A673 (cell line): ENCODE measurements around the gene MPRIP. TPM values are rescaled to one million over a fixed set of nuclear protein-coding genes. Genes with fewer than 3 reads are reported as not detected.
A peak's percentile ranks its signal among the peaks of the same experiment; 100 is the strongest.

Source experiments
- BruUV-seq: library from RNA; stranded (reverse); fragments of 400-500 nt; replicated peaks from 2 replicates; lab custom pipeline; 2021; lab: Mats Ljungman, UMichigan
- CTCF ChIA-PET: fragments of 300-600 bp; sonication (Branson Sonifier 250); formaldehyde crosslinking; loops from one replicate; lab custom pipeline; 2022; ENCODE audit warnings: antibody characterized with exemption; lab: Charles Lee
- POLR2A ChIA-PET: fragments of 300-600 bp; sonication (Branson Sonifier 250); formaldehyde crosslinking; loops from one replicate; lab custom pipeline; 2022; ENCODE audit warnings: antibody characterized with exemption; ENCODE audit not compliant: low non-redundant PET; lab: Charles Lee
- DNase-seq: peaks from one replicate; pipeline ENCODE4 v3.0.0-alpha.2; 2015; ENCODE audit warnings: low spot score
- H3K27ac ChIP-seq: fragments of 200-600 bp; sonication (generic); 2 replicates; pipeline ENCODE4 v1.5.1; 2016; ENCODE audit warnings: mixed run types, low read depth, mild to moderate bottlenecking, mixed read lengths, antibody characterized with exemption, low read length; ENCODE audit not compliant: poor library complexity, severe bottlenecking
- H3K27me3 ChIP-seq: fragments of 200-600 bp; sonication (generic); replicated peaks from 2 replicates; pipeline ENCODE4 v1.6.1; 2017; ENCODE audit warnings: mixed run types, low read depth, mild to moderate bottlenecking, mixed read lengths, antibody characterized with exemption, low read length; ENCODE audit not compliant: insufficient read depth, poor library complexity
- H3K36me3 ChIP-seq: fragments of 200-600 bp; sonication (generic); 2 replicates; pipeline ENCODE4 v1.6.1; 2016; ENCODE audit warnings: mixed run types, mild to moderate bottlenecking, mixed read lengths, antibody characterized with exemption, low read length; ENCODE audit not compliant: insufficient read depth, poor library complexity, severe bottlenecking
- H3K4me1 ChIP-seq: fragments of 200-600 bp; sonication (generic); 2 replicates; pipeline ENCODE4 v1.6.1; 2017; ENCODE audit warnings: mixed run types, mild to moderate bottlenecking, mixed read lengths, antibody characterized with exemption, low read length; ENCODE audit not compliant: insufficient read depth, poor library complexity, severe bottlenecking
- H3K4me3 ChIP-seq: fragments of 200-600 bp; sonication (generic); 2 replicates; pipeline ENCODE4 v1.5.1; 2016; ENCODE audit warnings: low read depth, mixed run types, mild to moderate bottlenecking, mixed read lengths, low read length; ENCODE audit not compliant: poor library complexity, severe bottlenecking
- H3K9me3 ChIP-seq: fragments of 200-600 bp; sonication (generic); 2 replicates; pipeline ENCODE4 v1.6.1; 2016; ENCODE audit warnings: mixed run types, low read depth, mild to moderate bottlenecking, mixed read lengths, antibody characterized with exemption, low read length; ENCODE audit not compliant: poor library complexity, severe bottlenecking
- EZH2 ChIP-seq: fragments of 200-600 bp; sonication (generic); IDR thresholded peaks from 2 replicates; pipeline ENCODE4 v1.6.1; 2017; ENCODE audit warnings: borderline replicate concordance, low read depth, mild to moderate bottlenecking, mixed read lengths, antibody characterized with exemption, low read length; ENCODE audit not compliant: poor library complexity, severe bottlenecking
- intact Hi-C: fragments of 100-400 bp; cut with micrococcal nuclease; formaldehyde crosslinking; loops from one replicate; pipeline ENCODE4 v1.10.0; 2022; ENCODE audit not compliant: unreplicated experiment
- total RNA-seq: library from RNA; stranded (reverse); gene quantifications from 2 replicates; pipeline ENCODE4 v1.2.3, GENCODE V29; 2021
- TF ChIP-seq, protein P1 (sequence below): fragments of 300-800, 200-600 bp; sonication (generic); conservative IDR thresholded peaks from 2 replicates; pipeline ENCODE4 v1.5.1; 2017; ENCODE audit warnings: low read depth, mild to moderate bottlenecking, antibody characterized with exemption, low read length, moderate library complexity, mixed read lengths

MPRIP gene
- total RNA-seq, 1 experiment from 2014 or later, result 290 TPM

DNA sequence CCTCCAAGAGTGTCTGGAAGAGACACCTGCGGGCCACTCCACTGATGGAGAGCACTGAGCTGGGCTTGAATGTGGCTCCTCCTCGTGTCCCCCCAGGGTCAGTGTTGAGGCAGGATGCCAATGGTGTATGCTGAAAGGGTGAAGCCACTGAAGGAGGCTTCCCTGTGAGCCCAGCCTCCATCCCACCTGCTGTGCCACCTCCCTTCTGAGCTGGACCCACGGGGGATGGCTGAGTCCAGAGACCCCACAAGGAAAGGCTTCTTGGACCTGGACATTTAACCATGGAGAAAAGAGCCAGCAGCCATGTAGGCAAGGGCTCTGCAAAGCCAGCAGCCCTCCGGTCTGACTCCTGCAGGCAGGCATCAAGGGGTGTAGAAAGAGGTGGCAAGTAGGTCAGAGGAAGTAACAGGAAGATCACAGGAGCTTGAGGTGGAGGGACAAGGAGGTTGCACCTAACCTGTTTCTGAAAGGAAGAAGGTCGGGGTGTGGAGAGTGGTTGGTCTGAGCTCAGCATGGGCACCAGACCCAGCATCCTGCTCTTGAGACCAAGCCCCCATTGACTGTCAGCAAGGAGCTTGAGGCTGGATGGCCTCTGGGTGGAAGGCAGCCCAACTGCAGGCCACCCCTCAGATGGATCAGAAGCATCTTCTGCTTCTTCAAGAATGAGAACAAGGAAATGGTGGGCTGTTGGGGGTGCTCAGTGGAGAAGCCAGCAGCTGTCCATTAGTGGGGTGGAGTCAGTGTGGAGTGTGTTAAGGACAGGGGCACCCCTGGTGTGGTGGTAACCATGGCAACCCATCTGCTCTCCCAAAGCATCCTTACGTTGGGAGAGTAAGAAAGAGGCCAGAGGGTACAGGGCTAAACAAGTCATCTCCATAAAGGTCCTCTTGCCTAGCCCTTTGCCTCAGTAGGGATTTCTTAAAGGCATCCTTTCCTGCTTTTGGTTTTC lies 83.2 kb downstream of the MPRIP start:
- Histone ChIP-seq H3K36me3 (peaks cover 10% of the 10 kb centered on the region), H3K27ac (no peak overlapping the region), H3K27me3 (no peaks in the 10 kb centered on the region), H3K9me3 (no peaks in the 10 kb centered on the region), H3K4me1 (no peaks in the 10 kb centered on the region), H3K4me3 (no peak overlapping the region)
- POLR2A ChIA-PET, result interaction anchor here (0.5 kb wide), 1 partner anchor 91 kb away, joined by 3 read pairs; no protein-coding TSS in a partner anchor
- intact Hi-C loops, result no loop called here
- no peak for TF ChIP-seq EZH2
- TF ChIP-seq, protein P1, sequence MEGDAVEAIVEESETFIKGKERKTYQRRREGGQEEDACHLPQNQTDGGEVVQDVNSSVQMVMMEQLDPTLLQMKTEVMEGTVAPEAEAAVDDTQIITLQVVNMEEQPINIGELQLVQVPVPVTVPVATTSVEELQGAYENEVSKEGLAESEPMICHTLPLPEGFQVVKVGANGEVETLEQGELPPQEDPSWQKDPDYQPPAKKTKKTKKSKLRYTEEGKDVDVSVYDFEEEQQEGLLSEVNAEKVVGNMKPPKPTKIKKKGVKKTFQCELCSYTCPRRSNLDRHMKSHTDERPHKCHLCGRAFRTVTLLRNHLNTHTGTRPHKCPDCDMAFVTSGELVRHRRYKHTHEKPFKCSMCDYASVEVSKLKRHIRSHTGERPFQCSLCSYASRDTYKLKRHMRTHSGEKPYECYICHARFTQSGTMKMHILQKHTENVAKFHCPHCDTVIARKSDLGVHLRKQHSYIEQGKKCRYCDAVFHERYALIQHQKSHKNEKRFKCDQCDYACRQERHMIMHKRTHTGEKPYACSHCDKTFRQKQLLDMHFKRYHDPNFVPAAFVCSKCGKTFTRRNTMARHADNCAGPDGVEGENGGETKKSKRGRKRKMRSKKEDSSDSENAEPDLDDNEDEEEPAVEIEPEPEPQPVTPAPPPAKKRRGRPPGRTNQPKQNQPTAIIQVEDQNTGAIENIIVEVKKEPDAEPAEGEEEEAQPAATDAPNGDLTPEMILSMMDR, result no peak
- CTCF ChIA-PET, result no interaction called here
- DNase-seq, result peak; percentile 14
- no TSS peak for BruUV-seq

DNA sequence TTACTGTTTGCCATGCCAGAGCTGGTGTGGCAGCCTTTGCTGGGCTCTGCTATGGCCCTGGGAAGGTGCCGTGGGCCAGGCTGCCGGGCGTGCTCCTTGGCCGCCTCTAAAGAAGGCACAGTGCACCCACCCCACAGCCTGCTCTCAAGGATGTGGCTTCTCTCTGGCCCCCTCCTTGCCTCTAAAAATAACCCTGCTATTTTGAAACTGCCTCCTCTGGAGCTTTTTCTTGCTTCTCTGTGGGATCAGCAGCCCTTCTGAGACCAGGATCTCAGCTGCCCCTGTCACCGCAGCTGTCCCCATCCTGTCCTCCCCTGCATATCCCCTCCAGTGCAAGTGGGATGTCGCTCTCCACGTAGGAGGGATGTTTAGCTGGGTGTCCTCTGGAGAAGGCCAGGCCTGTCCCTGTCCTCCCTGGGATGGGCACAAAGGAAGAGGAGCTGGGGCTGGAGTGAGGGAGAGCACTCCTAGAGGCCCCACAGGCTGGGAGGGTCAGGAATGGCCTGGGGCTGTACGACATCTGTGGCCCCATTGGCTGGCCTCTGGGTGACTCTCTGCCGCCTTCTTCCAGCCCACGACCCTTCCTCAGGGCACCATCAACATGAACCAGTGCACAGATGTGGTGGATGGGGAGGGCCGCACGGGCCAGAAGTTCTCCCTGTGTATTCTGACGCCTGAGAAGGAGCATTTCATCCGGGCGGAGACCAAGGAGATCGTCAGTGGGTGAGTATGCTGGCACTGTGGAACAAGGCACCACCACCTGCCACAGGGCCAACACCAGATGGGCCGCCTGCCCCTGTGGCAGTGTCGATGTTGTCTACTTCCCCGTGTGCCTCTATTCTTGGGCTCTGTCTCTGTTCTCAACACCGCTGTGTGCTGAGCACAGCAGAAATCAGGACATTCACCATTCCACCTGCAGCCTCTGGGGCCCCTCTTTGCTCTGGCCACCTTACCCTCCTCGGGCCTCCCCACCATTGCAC lies 84.2 kb downstream of the MPRIP start:
- no peak for TF ChIP-seq EZH2
- TF ChIP-seq, protein P1, result no peak
- POLR2A ChIA-PET, result no interaction called here
- Histone ChIP-seq H3K4me3 (no peak overlapping the region), H3K9me3 (no peaks in the 10 kb centered on the region), H3K4me1 (peaks cover under 1% of the 10 kb centered on the region), H3K36me3 (peaks cover 18% of the 10 kb centered on the region), H3K27ac (no peak overlapping the region), H3K27me3 (no peaks in the 10 kb centered on the region)
- no peak for DNase-seq
- intact Hi-C loops, result no loop called here
- CTCF ChIA-PET, result no interaction called here
- no TSS peak for BruUV-seq

DNA sequence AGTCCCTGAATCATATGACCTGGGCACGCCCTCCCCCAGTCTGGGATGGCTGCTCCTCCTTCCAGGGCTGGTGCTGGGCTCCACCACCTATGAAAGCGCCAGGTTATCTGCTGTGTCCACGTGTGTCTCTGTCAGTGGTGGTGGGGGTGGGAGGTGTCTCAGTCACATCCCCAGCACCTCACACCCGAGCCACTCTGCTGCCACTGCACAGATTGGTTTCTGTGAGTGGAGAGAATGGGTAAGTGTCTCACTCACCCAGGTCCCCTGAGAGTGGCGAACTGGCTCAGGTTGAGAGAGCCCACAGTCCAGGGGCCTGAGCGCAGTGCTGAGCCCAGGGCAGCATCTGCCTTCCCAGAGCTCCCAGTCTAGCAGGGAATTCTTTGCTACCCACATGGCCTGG lies 84.9 kb downstream of the MPRIP start:
- H3K9me3 ChIP-seq, result no peaks in the 10 kb centered on the region
- H3K27ac ChIP-seq, result no peak overlapping the region
- DNase-seq, result no peak
- H3K4me1 ChIP-seq, result peaks cover 8% of the 10 kb centered on the region
- CTCF ChIA-PET, result no interaction called here
- H3K4me3 ChIP-seq, result no peak overlapping the region
- H3K27me3 ChIP-seq, result no peaks in the 10 kb centered on the region
- intact Hi-C loops, result no loop called here
- TF ChIP-seq, protein P1, result no peak
- no peak for TF ChIP-seq EZH2
- POLR2A ChIA-PET, result no interaction called here
- BruUV-seq, result no TSS peak
- H3K36me3 ChIP-seq, result peaks cover 21% of the 10 kb centered on the region
